Ishikawa (cell line): ENCODE data around the gene MAP3K2.

Experiments
- CEBPB ChIP-seq: IDR thresholded peaks from 2 replicates; pipeline ENCODE4 v1.6.1; 2012
- CREB1 ChIP-seq: IDR thresholded peaks from 2 replicates; pipeline ENCODE4 v1.6.1; 2012; ENCODE audit warnings: low read depth
- EGR1 ChIP-seq: IDR thresholded peaks from 2 replicates; pipeline ENCODE4 v1.6.1; 2012
- EP300 ChIP-seq: IDR thresholded peaks from 2 replicates; pipeline ENCODE4 v1.6.1; 2012; ENCODE audit warnings: borderline replicate concordance
- FOXM1 ChIP-seq: IDR thresholded peaks from 2 replicates; pipeline ENCODE4 v1.6.1; 2012; ENCODE audit warnings: low read depth, borderline replicate concordance
- NFIC ChIP-seq: IDR thresholded peaks from 2 replicates; pipeline ENCODE4 v1.6.1; 2012
- RAD21 ChIP-seq: IDR thresholded peaks from 2 replicates; pipeline ENCODE4 v1.6.1; 2012; ENCODE audit warnings: low read depth
- TAF1 ChIP-seq: IDR thresholded peaks from 2 replicates; pipeline ENCODE4 v1.6.1; 2012; ENCODE audit warnings: low read depth, mild to moderate bottlenecking
- TCF12 ChIP-seq: IDR thresholded peaks from 2 replicates; pipeline ENCODE4 v1.6.1; 2012; ENCODE audit warnings: low read depth
- TEAD4 ChIP-seq: IDR thresholded peaks from 2 replicates; pipeline ENCODE4 v1.6.1; 2012
- YY1 ChIP-seq: IDR thresholded peaks from 2 replicates; pipeline ENCODE4 v1.6.1; 2012; ENCODE audit warnings: low read depth
- ZBTB7A ChIP-seq: IDR thresholded peaks from 2 replicates; pipeline ENCODE4 v1.6.1; 2012; ENCODE audit warnings: low read depth
- TF ChIP-seq, protein P1 (sequence below): IDR thresholded peaks from 2 replicates; pipeline ENCODE4 v1.6.1; 2012; ENCODE audit warnings: low read depth, mild to moderate bottlenecking
- TF ChIP-seq, protein P2 (sequence below): IDR thresholded peaks from 2 replicates; pipeline ENCODE4 v1.6.1; 2012
- TF ChIP-seq, protein P3 (sequence below): IDR thresholded peaks from 2 replicates; pipeline ENCODE4 v1.6.1; 2012

MAP3K2 gene

DNA sequence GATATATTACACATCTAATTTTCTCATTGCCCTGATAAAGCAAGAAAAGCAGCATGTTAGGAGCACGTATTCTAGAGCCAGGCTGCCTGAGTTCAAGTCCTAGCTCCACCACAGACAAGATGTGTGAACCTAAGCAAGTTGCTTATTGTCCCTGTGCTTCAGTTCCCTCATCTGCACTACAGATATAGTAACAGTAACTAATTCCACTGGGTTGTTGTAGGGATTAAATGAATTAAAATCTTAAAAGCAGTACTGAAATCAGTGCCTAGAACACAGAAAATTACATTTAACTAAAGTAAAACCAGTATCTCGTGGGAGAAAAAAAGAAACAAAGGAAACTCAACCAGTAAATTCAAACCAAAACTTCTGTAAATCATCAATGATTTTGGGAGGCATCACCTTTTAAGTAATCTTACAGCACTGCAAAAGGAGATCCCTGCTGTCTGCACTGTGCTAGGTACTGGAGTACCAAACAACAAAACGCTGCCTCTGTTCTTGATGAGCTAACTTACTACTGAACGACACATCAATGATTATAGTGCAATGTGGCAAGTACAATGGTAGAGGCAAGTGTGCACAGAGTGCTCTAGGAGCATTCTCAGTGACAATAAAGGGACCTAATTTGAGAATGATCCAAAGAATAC, 7.9 kb downstream of the MAP3K2 start:
- TF ChIP-seq FOXM1 (no peak), CEBPB (no peak), ZBTB7A (no peak), TEAD4 (no peak), NFIC (no peak), RAD21 (no peak), TAF1 (no peak), CREB1 (no peak), EP300 (no peak)
- TF ChIP-seq, protein P1, sequence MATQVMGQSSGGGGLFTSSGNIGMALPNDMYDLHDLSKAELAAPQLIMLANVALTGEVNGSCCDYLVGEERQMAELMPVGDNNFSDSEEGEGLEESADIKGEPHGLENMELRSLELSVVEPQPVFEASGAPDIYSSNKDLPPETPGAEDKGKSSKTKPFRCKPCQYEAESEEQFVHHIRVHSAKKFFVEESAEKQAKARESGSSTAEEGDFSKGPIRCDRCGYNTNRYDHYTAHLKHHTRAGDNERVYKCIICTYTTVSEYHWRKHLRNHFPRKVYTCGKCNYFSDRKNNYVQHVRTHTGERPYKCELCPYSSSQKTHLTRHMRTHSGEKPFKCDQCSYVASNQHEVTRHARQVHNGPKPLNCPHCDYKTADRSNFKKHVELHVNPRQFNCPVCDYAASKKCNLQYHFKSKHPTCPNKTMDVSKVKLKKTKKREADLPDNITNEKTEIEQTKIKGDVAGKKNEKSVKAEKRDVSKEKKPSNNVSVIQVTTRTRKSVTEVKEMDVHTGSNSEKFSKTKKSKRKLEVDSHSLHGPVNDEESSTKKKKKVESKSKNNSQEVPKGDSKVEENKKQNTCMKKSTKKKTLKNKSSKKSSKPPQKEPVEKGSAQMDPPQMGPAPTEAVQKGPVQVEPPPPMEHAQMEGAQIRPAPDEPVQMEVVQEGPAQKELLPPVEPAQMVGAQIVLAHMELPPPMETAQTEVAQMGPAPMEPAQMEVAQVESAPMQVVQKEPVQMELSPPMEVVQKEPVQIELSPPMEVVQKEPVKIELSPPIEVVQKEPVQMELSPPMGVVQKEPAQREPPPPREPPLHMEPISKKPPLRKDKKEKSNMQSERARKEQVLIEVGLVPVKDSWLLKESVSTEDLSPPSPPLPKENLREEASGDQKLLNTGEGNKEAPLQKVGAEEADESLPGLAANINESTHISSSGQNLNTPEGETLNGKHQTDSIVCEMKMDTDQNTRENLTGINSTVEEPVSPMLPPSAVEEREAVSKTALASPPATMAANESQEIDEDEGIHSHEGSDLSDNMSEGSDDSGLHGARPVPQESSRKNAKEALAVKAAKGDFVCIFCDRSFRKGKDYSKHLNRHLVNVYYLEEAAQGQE: no peak
- TF ChIP-seq, protein P2, sequence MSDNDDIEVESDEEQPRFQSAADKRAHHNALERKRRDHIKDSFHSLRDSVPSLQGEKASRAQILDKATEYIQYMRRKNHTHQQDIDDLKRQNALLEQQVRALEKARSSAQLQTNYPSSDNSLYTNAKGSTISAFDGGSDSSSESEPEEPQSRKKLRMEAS: no peak
- TF ChIP-seq, protein P3, sequence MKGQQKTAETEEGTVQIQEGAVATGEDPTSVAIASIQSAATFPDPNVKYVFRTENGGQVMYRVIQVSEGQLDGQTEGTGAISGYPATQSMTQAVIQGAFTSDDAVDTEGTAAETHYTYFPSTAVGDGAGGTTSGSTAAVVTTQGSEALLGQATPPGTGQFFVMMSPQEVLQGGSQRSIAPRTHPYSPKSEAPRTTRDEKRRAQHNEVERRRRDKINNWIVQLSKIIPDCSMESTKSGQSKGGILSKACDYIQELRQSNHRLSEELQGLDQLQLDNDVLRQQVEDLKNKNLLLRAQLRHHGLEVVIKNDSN: no peak

DNA sequence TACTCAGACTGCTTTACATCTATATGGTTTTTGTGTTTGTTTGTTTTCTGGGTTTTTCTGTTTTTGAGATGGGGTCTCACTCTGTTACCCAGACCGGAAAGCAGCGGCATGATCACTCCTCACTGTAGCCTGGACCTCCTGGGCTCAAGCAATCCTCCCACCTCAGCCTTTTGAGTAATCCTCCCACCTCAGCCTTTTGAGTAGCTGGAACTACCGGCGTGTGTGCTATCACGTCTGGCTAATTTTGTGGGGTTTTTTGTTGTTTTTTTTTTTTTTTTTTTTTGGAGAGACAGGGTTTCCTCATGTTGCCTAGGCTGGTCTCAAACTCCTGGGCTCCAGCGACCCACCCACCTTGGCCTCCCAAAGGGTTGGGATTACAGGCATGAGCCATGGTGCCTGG, 9.1 kb downstream of the MAP3K2 start:
- TF ChIP-seq TEAD4 (no peak), FOXM1 (no peak), ZBTB7A (no peak), RAD21 (no peak), YY1 (no peak), CREB1 (no peak), EP300 (no peak), EGR1 (no peak), NFIC (no peak), TCF12 (no peak), TAF1 (no peak), CEBPB (no peak)
- TF ChIP-seq, protein P1: no peak
- TF ChIP-seq, protein P2: no peak
- TF ChIP-seq, protein P3: no peak

DNA sequence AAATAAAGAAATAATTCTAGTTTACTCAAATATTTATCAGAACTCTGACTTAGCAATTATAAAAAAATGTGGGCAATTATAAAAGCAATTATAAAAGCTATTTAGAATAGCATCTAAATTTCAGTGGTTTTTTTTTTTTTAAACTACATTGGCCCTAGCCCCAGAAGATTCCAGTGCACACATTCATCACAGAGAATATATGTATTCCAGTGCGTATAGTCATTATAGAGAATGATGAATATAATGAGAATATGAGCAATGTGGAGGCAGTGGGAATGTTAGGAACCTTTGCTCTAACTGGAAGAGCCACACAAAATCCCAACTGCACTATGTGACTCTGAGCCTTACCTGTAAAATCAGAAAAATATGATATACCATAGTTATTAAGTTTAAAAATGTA, 10.5 kb downstream of the MAP3K2 start:
- no peak for TF ChIP-seq FOXM1
- no peak for TF ChIP-seq RAD21
- no peak for TF ChIP-seq TEAD4
- no peak for TF ChIP-seq ZBTB7A
- no peak for TF ChIP-seq EP300
- TF ChIP-seq CREB1: no peak
- no peak for TF ChIP-seq NFIC
- no peak for TF ChIP-seq YY1
- TF ChIP-seq, protein P2: no peak
- TF ChIP-seq CEBPB: no peak
- no peak for TF ChIP-seq TCF12
- TF ChIP-seq, protein P3: no peak
- no peak for TF ChIP-seq EGR1
- no peak for TF ChIP-seq TAF1
- TF ChIP-seq, protein P1: no peak

DNA sequence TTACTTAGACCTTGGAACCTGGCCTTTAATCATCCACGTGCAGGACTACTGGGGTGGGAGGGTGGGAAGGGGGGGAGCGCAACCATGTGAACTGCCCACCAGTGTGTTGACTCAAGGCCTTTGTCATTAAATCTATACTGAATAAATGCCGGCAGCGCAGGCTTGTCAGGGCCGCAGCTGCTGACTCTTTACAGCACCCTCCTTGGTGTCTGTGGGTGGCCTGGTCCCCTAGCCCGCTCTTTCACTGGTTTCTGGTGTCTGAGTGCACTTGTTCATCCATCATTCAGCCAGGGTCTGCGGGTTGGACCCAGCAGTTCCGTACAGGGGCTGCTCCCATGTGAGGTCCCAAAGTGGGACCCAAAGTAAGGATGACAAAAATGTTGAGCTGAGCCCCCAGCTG, 11.5 kb downstream of the MAP3K2 start:
- TF ChIP-seq NFIC: no peak
- no peak for TF ChIP-seq FOXM1
- TF ChIP-seq, protein P3: no peak
- no peak for TF ChIP-seq TAF1
- no peak for TF ChIP-seq TCF12
- TF ChIP-seq, protein P1: no peak
- TF ChIP-seq, protein P2: no peak
- no peak for TF ChIP-seq TEAD4
- TF ChIP-seq RAD21: no peak
- TF ChIP-seq EGR1: no peak
- TF ChIP-seq EP300: no peak
- no peak for TF ChIP-seq CEBPB
- no peak for TF ChIP-seq YY1
- no peak for TF ChIP-seq CREB1
- TF ChIP-seq ZBTB7A: no peak
